Testis (tissue), 2 donors: ENCODE measurements around the gene GDF9.

Experiments
- POLR2A ChIP-seq: fragments of 450-650 bp; IDR thresholded peaks from one replicate; pipeline ENCODE4 v1.6.1; 2017; ENCODE audit warnings: antibody characterized with exemption, mild to moderate bottlenecking, moderate library complexity
- TF ChIP-seq, protein P1 (sequence below), 3 experiments: fragments of 450-650 bp in 2 of 3; fragments of 200-600 bp in 1 of 3; sonication (generic) in 1 of 3; IDR thresholded peaks; one replicate each; pipeline ENCODE4 v1.5.1; 2016 to 2019; ENCODE audit warnings: antibody characterized with exemption in 3 of 3, mild to moderate bottlenecking in 2 of 3, moderate library complexity in 1 of 3

DNA sequence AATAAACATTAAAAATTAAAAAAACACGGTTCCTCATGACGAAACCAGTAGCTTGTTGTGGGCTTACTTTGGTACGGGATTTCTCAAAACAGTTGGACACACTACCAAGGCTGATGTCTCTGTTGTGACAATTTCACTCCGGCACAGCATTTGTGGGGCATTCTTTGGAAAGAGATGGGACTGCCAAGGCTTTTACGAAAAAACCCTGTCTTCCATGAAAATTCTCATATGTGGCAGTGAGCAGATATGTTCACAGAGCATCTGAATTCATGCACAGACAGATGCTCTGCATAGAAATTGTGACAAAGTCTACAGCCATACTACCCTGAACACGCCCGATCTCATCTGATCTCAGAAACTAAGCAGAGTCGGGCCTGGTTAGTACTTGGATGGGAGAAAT, 18.0 kb downstream of the GDF9 start:
- TF ChIP-seq, protein P1, sequence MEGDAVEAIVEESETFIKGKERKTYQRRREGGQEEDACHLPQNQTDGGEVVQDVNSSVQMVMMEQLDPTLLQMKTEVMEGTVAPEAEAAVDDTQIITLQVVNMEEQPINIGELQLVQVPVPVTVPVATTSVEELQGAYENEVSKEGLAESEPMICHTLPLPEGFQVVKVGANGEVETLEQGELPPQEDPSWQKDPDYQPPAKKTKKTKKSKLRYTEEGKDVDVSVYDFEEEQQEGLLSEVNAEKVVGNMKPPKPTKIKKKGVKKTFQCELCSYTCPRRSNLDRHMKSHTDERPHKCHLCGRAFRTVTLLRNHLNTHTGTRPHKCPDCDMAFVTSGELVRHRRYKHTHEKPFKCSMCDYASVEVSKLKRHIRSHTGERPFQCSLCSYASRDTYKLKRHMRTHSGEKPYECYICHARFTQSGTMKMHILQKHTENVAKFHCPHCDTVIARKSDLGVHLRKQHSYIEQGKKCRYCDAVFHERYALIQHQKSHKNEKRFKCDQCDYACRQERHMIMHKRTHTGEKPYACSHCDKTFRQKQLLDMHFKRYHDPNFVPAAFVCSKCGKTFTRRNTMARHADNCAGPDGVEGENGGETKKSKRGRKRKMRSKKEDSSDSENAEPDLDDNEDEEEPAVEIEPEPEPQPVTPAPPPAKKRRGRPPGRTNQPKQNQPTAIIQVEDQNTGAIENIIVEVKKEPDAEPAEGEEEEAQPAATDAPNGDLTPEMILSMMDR (IDR thresholded peaks at IDR 0.05), result no peak
- no peak for TF ChIP-seq POLR2A
